ENCODE data around the gene CD300LF. TPM values are rescaled to one million over a fixed set of nuclear protein-coding genes. Genes with fewer than 3 reads are reported as not detected.
A peak's percentile ranks its signal among the peaks of the same experiment; 100 is the strongest.

CD300LF gene
- total and polyA plus RNA-seq, 8 donors: 0.19 to 4.7 (median 0.29) TPM

- Histone ChIP-seq H3K9me3 (no peaks in the 10 kb centered on the region), H3K4me1 (peaks cover 26 to 38% (median 31%) of the 10 kb centered on the region in 3 donors), H3K27ac (peak overlapping the region in 3 of 4 donors; percentile 95 to 97 (median 95)), H3K27me3 (no peaks in the 10 kb centered on the region), H3K36me3 (no peaks in the 10 kb centered on the region), H3K4me3 (peak overlapping the region in 1 of 4 donors; percentile 89)
- DNase-seq (no peak), FAIRE-seq (no peak), ATAC-seq (no peak)
- no peak for TF ChIP-seq CTCF (IDR thresholded peaks at IDR 0.05)
- intact Hi-C loops (cut with DNase I): no loop called here
- WGBS, 2 donors: 48 to 55% methylated on average over 9 of the region's 9 CpGs
These were observed 39.7 kb upstream of the CD300LF start for GRCh38 chr17:74752415-74752814.

GRCh38 chr17:74750327-74751069 lies 37.8 kb upstream of the CD300LF start:
- 8 to 15% methylated on average over 13 of the region's 13 CpGs for WGBS, 2 donors
- H3K4me3 ChIP-seq: peak overlapping the region; percentile 55 to 98 (median 88)
- peaks cover 18 to 24% (median 23%) of the 10 kb centered on the region in 3 donors for H3K4me1 ChIP-seq
- no peaks in the 10 kb centered on the region for H3K27me3 ChIP-seq
- intact Hi-C loops (cut with DNase I): loop anchor here in 1 of 3 donors (2.0 kb wide), 1 partner anchor 18 kb away; no protein-coding TSS in a partner anchor
- peak overlapping the region; percentile 88 to 97 (median 95) for H3K27ac ChIP-seq
- peak; percentile 82 to 98 (median 94) for DNase-seq
- FAIRE-seq: no peak
- H3K9me3 ChIP-seq: no peaks in the 10 kb centered on the region
- H3K36me3 ChIP-seq: no peaks in the 10 kb centered on the region
- peak; percentile 71 to 78 (median 77) for ATAC-seq
- no peak for TF ChIP-seq CTCF (IDR thresholded peaks at IDR 0.05)

GRCh38 chr17:74750039-74750326 lies 37.3 kb upstream of the CD300LF start:
- no peaks in the 10 kb centered on the region for H3K36me3 ChIP-seq
- peak overlapping the region; percentile 55 to 98 (median 88) for H3K4me3 ChIP-seq
- H3K27me3 ChIP-seq: no peaks in the 10 kb centered on the region
- TF ChIP-seq CTCF (IDR thresholded peaks at IDR 0.05): no peak
- no peaks in the 10 kb centered on the region for H3K9me3 ChIP-seq
- DNase-seq (no peak), ATAC-seq (no peak), FAIRE-seq (no peak)
- WGBS, 2 donors: 10 to 29% methylated on average over 6 of the region's 6 CpGs
- intact Hi-C loops (cut with DNase I): loop anchor here in 1 of 3 donors (2.0 kb wide), 1 partner anchor 19 kb away; no protein-coding TSS in a partner anchor
- peak overlapping the region; percentile 88 to 97 (median 95) for H3K27ac ChIP-seq
- peaks cover 18 to 25% (median 24%) of the 10 kb centered on the region in 3 donors for H3K4me1 ChIP-seq

GRCh38 chr17:74749279-74750038 lies 36.7 kb upstream of the CD300LF start:
- H3K27me3 ChIP-seq: no peaks in the 10 kb centered on the region
- no peaks in the 10 kb centered on the region for H3K36me3 ChIP-seq
- FAIRE-seq (no peak), DNase-seq (peak in 3 of 6 donors; percentile 46 to 88 (median 49)), ATAC-seq (peak; percentile 1 to 7 (median 2))
- H3K4me1 ChIP-seq: peaks cover 18 to 28% (median 24%) of the 10 kb centered on the region in 3 donors
- H3K27ac ChIP-seq: peak overlapping the region; percentile 88 to 97 (median 95)
- 1% methylated on average over 29 to 46 of the region's 46 CpGs for WGBS, 2 donors
- intact Hi-C loops (cut with DNase I): loop anchor here in 2 of 3 donors (2.0 to 10.0 kb wide), 2 partner anchors 19 to 115 kb away; no protein-coding TSS in a partner anchor
- H3K9me3 ChIP-seq: no peaks in the 10 kb centered on the region
- no peak for TF ChIP-seq CTCF (IDR thresholded peaks at IDR 0.05)
- H3K4me3 ChIP-seq: peak overlapping the region; percentile 55 to 98 (median 88)
